H1 (cell line): Measurements from ENCODE around the gene EVA1C. TPM values are rescaled to one million over a fixed set of nuclear protein-coding genes. Genes with fewer than 3 reads are reported as not detected.
A peak's percentile ranks its signal among the peaks of the same experiment; 100 is the strongest.

Experiments used
- CTCF ChIA-PET: fragments of 300-600 bp; sonication (Branson Sonifier 250); formaldehyde crosslinking; loops from one replicate; lab custom pipeline; 2021; ENCODE audit not compliant: partially characterized antibody; lab: Charles Lee
- POLR2A ChIA-PET: fragments of 300-600 bp; sonication (Branson Sonifier 250); formaldehyde crosslinking; loops from one replicate; lab custom pipeline; 2021; ENCODE audit warnings: inconsistent platforms; ENCODE audit not compliant: partially characterized antibody; lab: Charles Lee
- DNase-seq, 2 experiments: peaks; one replicate each; pipeline versions ENCODE4 v3.0.0 to v3.0.0-alpha.2; 2010 to 2022; ENCODE audit warnings: low spot score in 2 of 2, low read depth in 1 of 2, mixed read lengths in 1 of 2
- FAIRE-seq: peaks from 2 replicates; lab custom pipeline; 2011; peaks lifted over from hg19 to GRCh38; lab: Jason Lieb, UNC
- H2AFZ ChIP-seq: 2 replicates; pipeline ENCODE4 v1.8.1; 2012; ENCODE audit warnings: low read length, inconsistent platforms
- H2AK5ac ChIP-seq: 2 replicates; pipeline ENCODE4 v1.6.1; 2013; ENCODE audit warnings: low read depth, low read length
- H2BK120ac ChIP-seq: replicated peaks from 2 replicates; pipeline ENCODE3; 2013; ENCODE audit warnings: low read depth, low read length, inconsistent platforms
- H2BK12ac ChIP-seq: 2 replicates; pipeline ENCODE4 v1.6.1; 2013; ENCODE audit warnings: low read depth, low read length
- H2BK15ac ChIP-seq: 2 replicates; pipeline ENCODE4 v1.6.1; 2013; ENCODE audit warnings: low read length
- H2BK20ac ChIP-seq: 2 replicates; pipeline ENCODE4 v1.6.1; 2013; ENCODE audit warnings: low read length
- H2BK5ac ChIP-seq: 2 replicates; pipeline ENCODE4 v1.6.1; 2013; ENCODE audit warnings: low read depth, low read length
- H3K14ac ChIP-seq: 2 replicates; pipeline ENCODE4 v1.6.1; 2013; ENCODE audit warnings: inconsistent platforms; ENCODE audit not compliant: insufficient read length
- H3K18ac ChIP-seq: 2 replicates; pipeline ENCODE4 v1.6.1; 2013; ENCODE audit warnings: low read length; ENCODE audit errors: extremely low read depth
- H3K23ac ChIP-seq: 2 replicates; pipeline ENCODE4 v1.6.1; 2013; ENCODE audit warnings: inconsistent platforms; ENCODE audit not compliant: insufficient read length
- H3K23me2 ChIP-seq: 2 replicates; pipeline ENCODE4 v1.6.1; 2013; ENCODE audit warnings: low read depth, low read length
- H3K27ac ChIP-seq: 2 replicates; pipeline ENCODE4 v1.6.1; 2011; ENCODE audit warnings: low read depth, low read length, inconsistent platforms
- H3K27me3 ChIP-seq, 4 experiments: replicated peaks in 1 of 4; 1 replicate in 1 of 4; 2 replicates in 3 of 4; pipeline versions ENCODE4 v1.6.1 to v1.8.1; 2011 to 2013; ENCODE audit warnings: low read length in 3 of 4, mild to moderate bottlenecking in 3 of 4, inconsistent platforms in 2 of 4, mixed read lengths in 2 of 4, moderate library complexity in 1 of 4; ENCODE audit not compliant: control insufficient read depth in 3 of 4, insufficient read depth in 3 of 4; ENCODE audit errors: extremely low read depth in 1 of 4
- H3K36me3 ChIP-seq, 4 experiments: 2 replicates each; pipeline versions ENCODE4 v1.6.1 to v1.8.1; 2011 to 2013; ENCODE audit warnings: mild to moderate bottlenecking in 4 of 4, low read length in 3 of 4, moderate library complexity in 2 of 4, control low read depth in 1 of 4, inconsistent platforms in 1 of 4; ENCODE audit not compliant: insufficient read depth in 4 of 4, control insufficient read depth in 2 of 4
- H3K4ac ChIP-seq: replicated peaks from 2 replicates; pipeline ENCODE3; 2013; ENCODE audit warnings: low read length, low read depth, mixed read lengths, inconsistent platforms; ENCODE audit not compliant: insufficient read length
- H3K4me1 ChIP-seq, 4 experiments: replicated peaks in 1 of 4; 1 replicate in 1 of 4; 2 replicates in 3 of 4; pipeline versions ENCODE4 v1.6.1 to v1.8.1; 2011 to 2013; ENCODE audit warnings: low read length in 3 of 4, inconsistent platforms in 2 of 4, mixed read lengths in 1 of 4; ENCODE audit not compliant: insufficient read depth in 4 of 4, control insufficient read depth in 3 of 4
- H3K4me2 ChIP-seq, 2 experiments: 2 replicates each; pipeline versions ENCODE4 v1.6.1 to v1.8.1; 2011 to 2013; ENCODE audit warnings: low read depth in 2 of 2, low read length in 2 of 2, control low read depth in 1 of 2, inconsistent platforms in 1 of 2, mild to moderate bottlenecking in 1 of 2; ENCODE audit not compliant: insufficient read depth in 1 of 2
- H3K4me3 ChIP-seq, 4 experiments: fragments of 200-600, 300-600 bp in 1 of 4; sonication (generic), shearing (Covaris generic), sonication (Bioruptor Twin) in 1 of 4; 2 replicates each; pipeline versions ENCODE4 v1.5.1 to v1.8.1; 2011 to 2016; ENCODE audit warnings: low read length in 4 of 4, low read depth in 3 of 4, control low read depth in 2 of 4, inconsistent platforms in 2 of 4, mild to moderate bottlenecking in 2 of 4, mixed read lengths in 1 of 4, moderate library complexity in 1 of 4; ENCODE audit not compliant: insufficient read depth in 2 of 4; ENCODE audit errors: extremely low read depth in 1 of 4
- H3K56ac ChIP-seq: replicated peaks from 2 replicates; pipeline ENCODE3; 2013; ENCODE audit warnings: low read depth, mild to moderate bottlenecking, mixed read lengths, low read length, inconsistent platforms; ENCODE audit not compliant: insufficient read length
- H3K79me1 ChIP-seq: 2 replicates; pipeline ENCODE4 v1.6.1; 2013; ENCODE audit warnings: low read depth, low read length, control low read depth
- H3K79me2 ChIP-seq, 2 experiments: 2 replicates each; pipeline versions ENCODE4 v1.6.1 to v1.8.1; 2012 to 2013; ENCODE audit warnings: low read length in 2 of 2, mild to moderate bottlenecking in 2 of 2, inconsistent platforms in 1 of 2; ENCODE audit not compliant: insufficient read depth in 2 of 2, control insufficient read depth in 1 of 2
- H3K9ac ChIP-seq, 4 experiments: replicated peaks in 1 of 4; 1 replicate in 1 of 4; 2 replicates in 3 of 4; pipeline versions ENCODE4 v1.6.1 to v1.8.1; 2011 to 2013; ENCODE audit warnings: low read depth in 3 of 4, low read length in 3 of 4, control low read depth in 2 of 4, mild to moderate bottlenecking in 2 of 4, moderate library complexity in 2 of 4, inconsistent platforms in 1 of 4; ENCODE audit errors: extremely low read depth in 1 of 4
- H3K9me3 ChIP-seq, 2 experiments: 2 replicates each; pipeline versions ENCODE4 v1.6.1 to v1.8.1; 2012 to 2013; ENCODE audit warnings: mild to moderate bottlenecking in 2 of 2, moderate library complexity in 2 of 2, control low read depth in 1 of 2, inconsistent platforms in 1 of 2, low read depth in 1 of 2, low read length in 1 of 2, mixed read lengths in 1 of 2; ENCODE audit not compliant: insufficient read depth in 2 of 2
- H4K20me1 ChIP-seq, 2 experiments: replicated peaks in 1 of 2; 2 replicates each; pipeline versions ENCODE3 to v1.8.1; 2011 to 2013; ENCODE audit warnings: inconsistent platforms in 2 of 2, low read length in 2 of 2, mild to moderate bottlenecking in 1 of 2; ENCODE audit not compliant: insufficient read depth in 2 of 2, control insufficient read depth in 1 of 2
- H4K5ac ChIP-seq: 2 replicates; pipeline ENCODE4 v1.6.1; 2013; ENCODE audit warnings: low read length, low read depth, mixed read lengths, inconsistent platforms; ENCODE audit not compliant: insufficient read length
- H4K8ac ChIP-seq: 2 replicates; pipeline ENCODE4 v1.8.0; 2013; ENCODE audit warnings: mild to moderate bottlenecking, moderate library complexity, low read length, inconsistent platforms; ENCODE audit not compliant: insufficient read depth; ENCODE audit errors: extremely low read depth
- H4K91ac ChIP-seq: replicated peaks from 2 replicates; pipeline ENCODE3; 2013; ENCODE audit warnings: low read length, mixed read lengths, inconsistent platforms; ENCODE audit not compliant: insufficient read length
- CHD2 ChIP-seq: IDR thresholded peaks from 2 replicates; pipeline ENCODE4 v1.6.1; 2012; ENCODE audit warnings: low read length, improper control_type of control experiment
- WGBS, 2 experiments: shearing (Covaris generic) in 1 of 2; methylation state at CpG; one replicate each; pipeline versions ENCODE4 v1.1.6 to v1.1.7; 2013 to 2015; ENCODE audit warnings: low lambda C conversion rate in 2 of 2, mixed read lengths in 2 of 2, inconsistent platforms in 1 of 2, low coverage in 1 of 2, missing lambda C conversion rate in 1 of 2; ENCODE audit not compliant: insufficient replicate concordance in 2 of 2, insufficient coverage in 1 of 2, insufficient read length in 1 of 2; ENCODE audit errors: extremely low coverage in 1 of 2, missing lambda C conversion rate in 1 of 2; 5-methylcytosine and 5-hydroxymethylcytosine counted together
- polyA plus RNA-seq, 7 experiments: library from polyadenylated mRNA; depleted of rRNA in 3 of 7; stranded (reverse) in 5 of 7; unstranded in 2 of 7; fragments of >200 nt in 5 of 7; fragments of 200-250 nt in 2 of 7; gene quantifications; 1 replicate in 5 of 7; 2 replicates in 1 of 7; 4 replicates in 1 of 7; pipeline versions ENCODE4 v1.2.1 to v1.2.3, GENCODE V29; 2011 to 2013; ENCODE audit warnings: missing spikeins in 2 of 7, mixed read lengths in 2 of 7
- total RNA-seq: library from RNA; stranded (reverse); fragmentation: NEBNext Ultra II Directional; extraction: Animal tissue kit (Norgen Biotek cat#: 25700); gene quantifications from 2 replicates; pipeline ENCODE4 v1.2.1, GENCODE V29; 2021

Gene EVA1C
- total and polyA plus RNA-seq, 2 of the 8 experiments (the other 6 are each of a cell fraction or from before 2014, with no cell fraction given), result 2.6 to 3.6 TPM

GRCh38 chr21:32520875-32521735 lies 108.6 kb downstream of the EVA1C start:
- ChIA-PET POLR2A (interaction anchor here (0.9 to 1.2 kb wide), 2 partner anchors 38 to 40 kb away, joined by 3 to 4 read pairs; no protein-coding TSS in a partner anchor), CTCF (interaction anchor here (0.6 to 1.6 kb wide), 5 partner anchors 12 to 119 kb away, joined by 3 to 5 read pairs (median 4); no protein-coding TSS in a partner anchor)
- no peak overlapping the region for H2AFZ ChIP-seq
- no peaks in the 10 kb centered on the region for H4K20me1 ChIP-seq
- no peak overlapping the region for H3K4me3 ChIP-seq
- no peak overlapping the region for H2BK120ac ChIP-seq
- no peak overlapping the region for H3K56ac ChIP-seq
- H3K9ac ChIP-seq, result no peak overlapping the region
- peak overlapping the region; percentile 21; the same call in 1 of the 2 replicates for H2BK5ac ChIP-seq
- no peaks in the 10 kb centered on the region for H3K79me2 ChIP-seq
- 92% methylated on average over 14 of the region's 14 CpGs; no CpG with 5 or more reads in 1 of the 2 experiments for WGBS, 2 experiments
- H4K91ac ChIP-seq, result no peak overlapping the region
- H2BK12ac ChIP-seq, result 0 out of 2 replicates have a peak overlapping the region, but pooled peaks have one; percentile 75
- no peaks in the 10 kb centered on the region; the same call in 1 of the 2 replicates for H3K79me1 ChIP-seq
- no peak overlapping the region for H4K8ac ChIP-seq
- no peak overlapping the region for H3K18ac ChIP-seq
- FAIRE-seq (no peak), DNase-seq (no peak)
- no peak overlapping the region for H2BK20ac ChIP-seq
- H3K9me3 ChIP-seq, result no peaks in the 10 kb centered on the region
- no peak overlapping the region for H3K27ac ChIP-seq
- H3K14ac ChIP-seq, result no peak overlapping the region
- H2AK5ac ChIP-seq, result 0 out of 2 replicates have a peak overlapping the region, but pooled peaks have one; percentile 65
- H3K36me3 ChIP-seq, result no peaks in the 10 kb centered on the region
- H3K4ac ChIP-seq, result no peak overlapping the region
- peak overlapping the region; percentile 81; the same call in 1 of the 2 replicates for H2BK15ac ChIP-seq
- H3K4me1 ChIP-seq, result peaks cover 0 to 18% (median 7%) of the 10 kb centered on the region in 4 experiments; a peak in 5 of 7 replicates
- H3K23me2 ChIP-seq, result no peaks in the 10 kb centered on the region; the same call in 1 of the 2 replicates
- no peak overlapping the region for H3K4me2 ChIP-seq
- H3K27me3 ChIP-seq, result no peaks in the 10 kb centered on the region
- no peak overlapping the region for H4K5ac ChIP-seq
- no peak overlapping the region for H3K23ac ChIP-seq
- TF ChIP-seq CHD2, result no peak
